PC-3 (cell line): Measurements from ENCODE around the gene OR2B2.

ENCODE experiments used
- EZH2 ChIP-seq: fragments of 300-600 bp; sonication (generic); IDR thresholded peaks from one replicate; pipeline ENCODE4 v1.6.1; 2017; ENCODE audit warnings: antibody characterized with exemption, mild to moderate bottlenecking, low read length; ENCODE audit not compliant: unreplicated experiment
- EZH2phosphoT487 ChIP-seq: fragments of 300-600 bp; sonication (generic); IDR thresholded peaks from 2 replicates; pipeline ENCODE4 v1.6.1; 2018; ENCODE audit warnings: mild to moderate bottlenecking, antibody characterized with exemption, low read length, borderline replicate concordance
- TF ChIP-seq, protein P1 (sequence below): fragments of 300-600 bp; sonication (generic); conservative IDR thresholded peaks from 2 replicates; pipeline ENCODE4 v1.5.1; 2017; ENCODE audit warnings: antibody characterized with exemption, low read depth, mild to moderate bottlenecking, low read length

DNA sequence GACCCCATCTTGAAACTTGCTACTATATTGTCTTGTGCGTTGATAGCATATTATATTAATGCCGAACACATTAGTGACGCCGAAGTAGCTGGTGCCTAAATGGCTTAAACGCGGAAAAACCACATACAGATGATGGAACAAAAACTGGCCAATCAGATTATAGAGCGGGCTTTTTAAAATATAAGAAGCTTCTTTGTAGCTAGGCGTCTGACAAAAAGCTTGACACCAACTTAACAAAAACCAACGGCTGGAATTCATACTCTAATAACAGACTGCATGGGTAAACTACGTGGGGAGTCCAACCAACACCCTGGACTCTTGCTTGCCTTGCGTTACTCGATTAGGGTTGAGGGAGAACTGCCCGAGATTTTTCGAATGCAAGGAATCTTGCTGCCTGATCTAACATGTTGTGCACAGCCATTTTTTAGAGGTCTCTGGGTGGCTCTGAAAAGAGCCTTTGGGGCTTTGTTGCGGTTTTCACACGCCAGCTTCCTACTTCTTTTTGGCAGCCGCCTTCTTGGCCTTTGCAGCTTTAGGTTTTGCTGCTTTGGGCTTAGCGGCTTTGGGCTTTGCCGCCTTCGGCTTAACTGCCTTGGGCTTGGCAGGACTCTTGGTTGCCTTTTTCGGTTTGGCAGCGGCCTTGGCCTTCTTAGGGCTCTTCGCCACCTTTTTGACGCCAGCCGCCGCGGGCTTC is 45.7 kb downstream of the OR2B2 start:
- TF ChIP-seq, protein P1, sequence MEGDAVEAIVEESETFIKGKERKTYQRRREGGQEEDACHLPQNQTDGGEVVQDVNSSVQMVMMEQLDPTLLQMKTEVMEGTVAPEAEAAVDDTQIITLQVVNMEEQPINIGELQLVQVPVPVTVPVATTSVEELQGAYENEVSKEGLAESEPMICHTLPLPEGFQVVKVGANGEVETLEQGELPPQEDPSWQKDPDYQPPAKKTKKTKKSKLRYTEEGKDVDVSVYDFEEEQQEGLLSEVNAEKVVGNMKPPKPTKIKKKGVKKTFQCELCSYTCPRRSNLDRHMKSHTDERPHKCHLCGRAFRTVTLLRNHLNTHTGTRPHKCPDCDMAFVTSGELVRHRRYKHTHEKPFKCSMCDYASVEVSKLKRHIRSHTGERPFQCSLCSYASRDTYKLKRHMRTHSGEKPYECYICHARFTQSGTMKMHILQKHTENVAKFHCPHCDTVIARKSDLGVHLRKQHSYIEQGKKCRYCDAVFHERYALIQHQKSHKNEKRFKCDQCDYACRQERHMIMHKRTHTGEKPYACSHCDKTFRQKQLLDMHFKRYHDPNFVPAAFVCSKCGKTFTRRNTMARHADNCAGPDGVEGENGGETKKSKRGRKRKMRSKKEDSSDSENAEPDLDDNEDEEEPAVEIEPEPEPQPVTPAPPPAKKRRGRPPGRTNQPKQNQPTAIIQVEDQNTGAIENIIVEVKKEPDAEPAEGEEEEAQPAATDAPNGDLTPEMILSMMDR, result no peak
- TF ChIP-seq EZH2phosphoT487, result no peak
- TF ChIP-seq EZH2, result no peak
